HG03025 (cell line): Measurements from ENCODE around the gene CEPT1.

Source experiments
- ATAC-seq: cut with Tn5 transposase; IDR thresholded peaks from one replicate; pipeline ENCODE4 v1.9.1; 2021; ENCODE audit warnings: mild to moderate bottlenecking, moderate library complexity; ENCODE audit not compliant: unreplicated experiment, low FRiP score

Gene CEPT1

DNA sequence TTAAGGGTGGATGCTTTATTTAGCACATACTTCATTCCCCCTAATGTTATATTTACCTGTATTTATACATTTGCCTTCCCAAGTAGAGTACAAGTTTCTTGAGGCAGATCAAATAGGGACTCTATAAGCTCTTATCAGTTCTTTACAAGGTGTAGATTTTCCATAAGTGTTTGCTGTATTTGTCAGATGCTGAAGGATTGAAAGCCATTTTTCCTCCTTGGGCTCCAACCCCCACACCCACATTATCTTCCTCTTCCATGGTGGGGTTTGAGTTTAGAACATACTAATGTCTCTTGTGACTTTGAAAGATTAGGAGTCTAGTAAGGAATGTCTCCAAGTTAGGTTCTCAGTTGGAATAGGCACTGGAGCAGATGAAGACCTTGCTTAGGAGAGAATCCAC is 85.1 kb downstream of the CEPT1 start:
- ATAC-seq: no peak

DNA sequence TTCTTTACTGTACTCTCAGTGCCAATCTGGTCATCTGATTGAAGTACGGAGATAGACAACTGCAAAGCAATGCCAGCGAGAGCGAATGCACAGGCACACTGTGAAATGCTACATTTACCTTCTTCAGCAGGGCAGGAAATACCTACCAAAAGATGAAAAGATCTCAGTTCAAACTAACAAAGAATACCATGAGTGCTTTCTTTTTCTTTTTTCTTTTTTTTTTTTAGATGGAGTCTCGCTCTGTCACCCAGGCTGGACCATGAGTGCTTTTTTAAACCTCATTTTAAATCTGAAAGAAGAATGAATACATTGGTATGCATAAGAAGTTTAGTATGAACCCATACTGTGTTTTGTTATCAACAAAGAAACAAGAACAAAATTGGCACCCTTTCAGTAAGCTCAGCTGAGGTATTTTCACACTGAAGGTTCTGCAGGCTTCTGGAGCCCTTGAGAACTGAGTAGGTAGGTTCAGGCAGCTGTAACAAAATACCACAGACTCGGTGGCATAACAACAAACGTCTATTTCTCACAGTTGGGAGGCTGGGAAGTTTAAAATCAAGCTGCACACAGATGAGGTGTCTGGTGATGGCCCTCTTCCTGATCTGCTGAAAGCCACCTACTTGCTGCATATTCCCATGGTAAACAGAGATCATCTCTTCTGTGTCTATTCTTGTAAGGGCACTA is 85.8 kb downstream of the CEPT1 start:
- no peak for ATAC-seq

DNA sequence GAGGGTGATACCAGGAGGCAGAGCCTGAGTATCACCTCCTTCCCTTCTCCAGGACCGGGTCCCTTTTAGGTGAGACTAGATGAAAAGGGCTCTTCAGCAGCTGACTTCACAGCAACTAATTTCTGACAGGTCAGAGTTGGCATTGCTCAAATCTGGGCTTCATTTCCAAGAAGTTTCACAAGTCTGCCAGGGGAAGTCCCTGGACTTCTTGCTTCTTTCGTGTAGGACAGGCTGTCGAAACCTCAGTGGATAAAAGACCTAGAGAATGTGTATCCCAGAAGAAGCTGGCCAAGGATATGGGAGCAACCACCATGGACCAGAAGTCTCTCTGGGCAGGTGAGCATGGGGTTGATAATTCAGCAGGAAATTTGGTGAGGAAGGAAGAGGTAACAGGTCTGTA is 87.4 kb downstream of the CEPT1 start, which contains the start of gene CHI3L2:
CHI3L2 (plus strand) TSS at position 280 of the 400 bp plus-strand sequence; CDS start at position 297, 17 bp downstream.
- no peak for ATAC-seq

DNA sequence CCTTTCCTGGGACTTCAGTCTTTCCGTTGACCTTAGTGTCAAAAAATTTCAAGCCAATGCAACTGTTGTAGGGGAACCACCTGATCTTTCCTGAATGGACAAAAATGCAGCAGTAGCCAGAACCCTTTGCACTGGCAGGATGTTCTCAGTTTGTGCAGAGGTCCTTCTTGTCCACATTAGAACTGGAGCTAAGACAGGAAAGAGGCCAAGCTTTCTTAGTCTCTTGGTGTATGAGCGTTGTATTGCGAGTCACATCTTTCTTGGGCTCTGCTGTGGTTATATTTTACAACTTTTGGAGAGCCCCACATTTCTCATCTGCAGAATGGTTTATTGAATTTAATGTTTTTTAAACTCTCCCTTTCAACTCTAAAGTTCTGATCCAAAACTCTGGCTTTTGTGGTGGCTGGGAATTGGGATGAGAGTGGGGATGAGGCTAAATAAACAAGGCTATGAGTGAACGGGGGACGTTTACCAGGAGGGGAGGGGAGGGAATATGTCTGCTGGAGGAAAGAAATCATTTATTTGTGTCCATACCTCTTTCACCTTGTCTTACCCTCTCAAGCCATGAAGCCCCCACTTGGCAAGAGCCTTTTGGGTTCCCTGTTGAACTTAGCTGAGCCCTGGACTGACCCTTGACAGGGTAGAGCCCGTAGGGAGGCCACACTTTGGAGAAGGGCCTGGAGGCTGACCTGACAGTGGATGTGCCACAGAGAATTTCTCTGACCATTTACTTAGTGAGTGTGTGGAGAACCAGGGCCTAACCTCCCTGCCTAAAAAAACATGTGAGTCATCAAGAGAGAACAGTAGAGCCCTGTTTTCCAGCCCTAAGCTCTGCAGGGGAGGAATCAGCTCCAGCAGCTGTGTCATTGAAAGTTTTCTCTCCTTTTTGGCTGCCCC is 88.1 kb downstream of the CEPT1 start:
- ATAC-seq: no peak

DNA sequence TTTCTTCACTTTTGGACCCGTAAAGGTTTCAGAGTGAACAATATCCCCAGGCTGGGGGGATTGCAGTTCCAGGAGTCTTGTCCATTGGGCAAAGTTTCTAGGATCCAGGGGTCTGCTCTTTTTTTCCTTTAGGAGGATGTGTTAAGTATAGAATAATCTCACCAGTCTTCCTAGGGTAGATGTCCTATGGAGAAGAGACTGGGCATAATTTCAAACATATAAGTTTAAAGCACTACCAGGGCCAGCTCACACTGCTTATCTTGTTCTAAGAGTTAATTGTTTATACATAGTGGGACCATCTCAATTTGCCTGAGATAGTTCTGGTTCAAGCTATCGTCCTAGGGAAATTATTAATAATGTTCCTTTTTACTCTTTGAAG is 88.7 kb downstream of the CEPT1 start:
- ATAC-seq: no peak

DNA sequence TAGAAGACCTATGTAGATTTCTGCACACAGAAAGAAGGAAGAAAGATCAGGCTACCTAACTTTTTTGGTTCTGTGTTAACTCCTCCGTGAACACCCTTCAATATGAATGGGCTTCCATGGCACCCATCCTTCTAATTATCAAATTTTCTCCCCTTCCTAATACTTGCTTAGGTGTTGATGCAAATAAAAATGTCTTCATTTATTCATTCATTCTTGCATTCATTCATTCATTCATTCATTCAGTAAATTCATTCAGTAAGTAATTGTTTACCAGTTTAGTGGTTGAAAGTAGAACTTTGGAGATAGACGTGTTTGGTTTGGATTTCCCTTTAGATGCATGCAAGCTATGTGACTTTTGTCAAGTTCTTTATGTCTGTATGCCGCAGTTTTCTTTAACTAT is 92.1 kb downstream of the CEPT1 start:
- no peak for ATAC-seq

DNA sequence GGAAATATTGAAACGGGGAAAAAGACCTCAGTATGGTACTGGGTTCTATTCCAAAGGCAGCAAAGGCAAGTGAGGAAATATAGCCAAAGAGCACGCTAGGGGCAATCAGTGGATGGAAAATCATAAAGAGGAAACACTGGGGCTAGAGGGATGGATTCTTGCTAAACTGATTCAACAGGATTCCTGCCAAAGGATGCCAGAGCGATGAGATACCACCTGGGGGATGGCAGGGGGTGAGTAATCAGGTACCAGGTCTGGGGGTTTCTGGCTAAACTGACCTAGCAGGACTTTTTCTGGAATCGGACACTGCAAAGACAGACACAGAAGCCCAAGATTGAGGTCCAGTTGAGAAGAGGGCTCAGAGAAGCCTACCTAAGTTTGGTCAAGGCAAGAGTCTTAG is 94.2 kb downstream of the CEPT1 start:
- no peak for ATAC-seq
